Lower lobe of right lung (tissue), 2 donors: ENCODE data around the gene SCD. TPM values are rescaled to one million over a fixed set of nuclear protein-coding genes. Genes with fewer than 3 reads are reported as not detected.

Experiments used
- ATAC-seq, 2 donors: fragments of 200-7000 bp; cut with Tn5 transposase; one replicate each; pipeline ENCODE4 v1.9.1; 2020 to 2022; ENCODE audit warnings: mild to moderate bottlenecking in 2 of 2, moderate library complexity in 2 of 2
- DNase-seq: peaks from one replicate; pipeline ENCODE4 v3.0.0-alpha.2; 2020
- H3K27ac ChIP-seq: fragments of 200-600 bp; one replicate; pipeline ENCODE4 v1.8.0; 2022
- H3K27me3 ChIP-seq: fragments of 200-600 bp; one replicate; pipeline ENCODE4 v1.8.0; 2022; ENCODE audit warnings: low read depth
- H3K36me3 ChIP-seq: fragments of 200-600 bp; one replicate; pipeline ENCODE4 v1.8.0; 2022; ENCODE audit warnings: mild to moderate bottlenecking
- H3K4me1 ChIP-seq: fragments of 200-600 bp; one replicate; pipeline ENCODE4 v1.8.0; 2022
- H3K4me3 ChIP-seq: fragments of 200-600 bp; one replicate; pipeline ENCODE4 v1.8.0; 2022; ENCODE audit warnings: mild to moderate bottlenecking
- H3K9me3 ChIP-seq: fragments of 200-600 bp; one replicate; pipeline ENCODE4 v1.8.0; 2022
- intact Hi-C: fragments of 100-400 bp; cut with DNase I; formaldehyde crosslinking; loops from one replicate; pipeline ENCODE4 v1.11.0; 2022
- total RNA-seq: library from RNA; stranded (reverse); fragmentation: NEBNext Ultra II Directional; extraction: Animal tissue kit (Norgen Biotek cat#: 25700); gene quantifications from one replicate; pipeline ENCODE4 v1.2.1, GENCODE V29; 2021
- TF ChIP-seq, protein P1 (sequence below): fragments of 200-600 bp; IDR thresholded peaks from one replicate; pipeline ENCODE4 v1.8.0; 2022; ENCODE audit warnings: antibody characterized with exemption, mild to moderate bottlenecking
- donor health status: DM: no; HTN: yes; CAD: no; lungs with severe emphysema.

SCD gene
- total RNA-seq, 1 donor from 2014 or later: 327 TPM

DNA sequence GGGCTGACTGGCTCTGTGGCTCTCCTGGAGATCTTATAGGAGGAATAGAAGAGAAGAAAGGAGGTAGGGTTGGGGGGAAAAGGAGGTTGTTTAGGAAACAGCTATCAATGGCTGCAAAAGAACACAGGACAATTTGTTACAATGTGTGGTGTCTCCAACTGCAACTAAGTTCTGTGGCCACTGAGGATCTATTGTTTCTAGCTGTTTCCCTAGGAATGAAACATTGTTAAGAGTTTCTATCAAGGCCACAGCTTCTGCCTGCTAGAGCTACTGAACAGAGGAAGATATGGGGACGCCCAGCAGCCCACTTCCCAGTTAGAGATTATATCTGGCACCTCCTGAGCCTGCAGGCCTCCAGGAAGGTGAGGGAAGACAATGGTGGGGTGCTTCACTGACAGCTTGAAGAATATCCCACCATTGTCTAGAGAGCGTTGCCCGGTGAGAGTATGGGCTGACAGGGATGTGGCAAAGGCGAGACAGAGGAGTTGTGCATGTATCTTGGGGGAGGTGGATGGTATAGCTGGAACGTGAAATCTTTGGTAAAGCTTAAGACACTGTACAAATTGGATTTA, 4.0 kb downstream of the SCD start:
- Histone ChIP-seq H3K9me3 (no peaks in the 10 kb centered on the region), H3K27ac (no peak overlapping the region), H3K27me3 (peaks cover 13% of the 10 kb centered on the region), H3K36me3 (peaks cover 44% of the 10 kb centered on the region), H3K4me1 (peaks cover 5% of the 10 kb centered on the region), H3K4me3 (peak overlapping the region; percentile 76)
- TF ChIP-seq, protein P1, sequence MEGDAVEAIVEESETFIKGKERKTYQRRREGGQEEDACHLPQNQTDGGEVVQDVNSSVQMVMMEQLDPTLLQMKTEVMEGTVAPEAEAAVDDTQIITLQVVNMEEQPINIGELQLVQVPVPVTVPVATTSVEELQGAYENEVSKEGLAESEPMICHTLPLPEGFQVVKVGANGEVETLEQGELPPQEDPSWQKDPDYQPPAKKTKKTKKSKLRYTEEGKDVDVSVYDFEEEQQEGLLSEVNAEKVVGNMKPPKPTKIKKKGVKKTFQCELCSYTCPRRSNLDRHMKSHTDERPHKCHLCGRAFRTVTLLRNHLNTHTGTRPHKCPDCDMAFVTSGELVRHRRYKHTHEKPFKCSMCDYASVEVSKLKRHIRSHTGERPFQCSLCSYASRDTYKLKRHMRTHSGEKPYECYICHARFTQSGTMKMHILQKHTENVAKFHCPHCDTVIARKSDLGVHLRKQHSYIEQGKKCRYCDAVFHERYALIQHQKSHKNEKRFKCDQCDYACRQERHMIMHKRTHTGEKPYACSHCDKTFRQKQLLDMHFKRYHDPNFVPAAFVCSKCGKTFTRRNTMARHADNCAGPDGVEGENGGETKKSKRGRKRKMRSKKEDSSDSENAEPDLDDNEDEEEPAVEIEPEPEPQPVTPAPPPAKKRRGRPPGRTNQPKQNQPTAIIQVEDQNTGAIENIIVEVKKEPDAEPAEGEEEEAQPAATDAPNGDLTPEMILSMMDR: no peak
- no peak for DNase-seq
- no peak for ATAC-seq
- intact Hi-C loops: no loop called here

DNA sequence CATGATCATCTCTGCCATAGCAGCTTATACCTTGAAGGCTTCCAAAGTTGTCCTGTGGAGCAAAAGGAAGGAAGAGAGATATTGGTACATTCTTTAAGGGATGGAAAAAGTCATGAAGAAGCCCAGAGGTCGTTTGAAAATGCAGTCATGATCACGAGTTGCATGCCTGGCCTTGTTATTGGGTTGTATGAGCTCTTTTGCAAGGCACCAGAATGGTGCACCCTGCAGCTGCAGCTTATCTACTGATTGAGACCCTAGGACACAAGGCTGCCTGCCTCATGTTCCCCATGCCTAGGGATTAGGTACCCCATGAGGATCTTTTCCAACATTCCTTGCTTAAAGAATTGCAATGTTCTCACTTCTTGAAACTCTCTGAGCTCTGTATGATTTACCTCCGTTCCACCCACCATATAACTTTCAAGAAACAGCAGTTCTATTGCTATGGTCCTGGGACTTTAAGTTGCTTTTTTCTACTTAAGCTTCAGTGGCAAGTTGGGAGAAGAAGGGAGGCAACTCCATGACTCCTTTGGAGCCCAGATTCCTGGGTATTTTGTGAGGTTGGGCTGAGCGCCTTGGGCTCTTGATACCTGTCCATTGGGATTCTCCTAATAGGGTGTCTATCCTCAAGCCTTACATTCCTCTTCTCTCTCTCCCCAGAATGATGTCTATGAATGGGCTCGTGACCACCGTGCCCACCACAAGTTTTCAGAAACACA, 6.9 kb downstream of the SCD start:
- H3K4me3 ChIP-seq: no peak overlapping the region
- no peak overlapping the region for H3K27ac ChIP-seq
- H3K27me3 ChIP-seq: no peaks in the 10 kb centered on the region
- DNase-seq: no peak
- peaks cover 4% of the 10 kb centered on the region for H3K4me1 ChIP-seq
- H3K36me3 ChIP-seq: peaks cover 59% of the 10 kb centered on the region
- intact Hi-C loops: no loop called here
- no peaks in the 10 kb centered on the region for H3K9me3 ChIP-seq
- no peak for ATAC-seq
- TF ChIP-seq, protein P1: no peak

DNA sequence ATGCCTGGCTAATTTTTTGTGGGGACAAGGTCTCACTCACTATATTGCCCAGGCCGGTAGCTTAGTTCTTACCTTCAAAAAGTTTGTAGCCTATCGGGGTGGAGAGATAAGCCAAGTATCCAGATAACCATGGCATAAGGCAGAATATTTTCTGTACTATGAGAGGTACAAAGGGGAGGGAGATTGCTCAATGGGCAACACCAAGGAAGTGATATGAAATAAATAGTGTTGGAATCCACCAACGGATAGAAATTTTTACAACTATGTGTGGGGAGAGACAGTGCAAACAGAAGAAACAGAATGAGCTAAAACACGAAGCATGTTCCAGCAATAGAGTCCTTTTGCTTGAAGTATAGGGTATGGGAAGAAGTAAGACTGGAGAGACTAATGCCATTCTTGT, 8.1 kb downstream of the SCD start:
- Histone ChIP-seq H3K27me3 (no peaks in the 10 kb centered on the region), H3K4me3 (no peak overlapping the region), H3K4me1 (peaks cover 12% of the 10 kb centered on the region), H3K27ac (no peak overlapping the region), H3K9me3 (no peaks in the 10 kb centered on the region), H3K36me3 (peaks cover 59% of the 10 kb centered on the region)
- ATAC-seq (no peak), DNase-seq (no peak)
- TF ChIP-seq, protein P1: no peak
- intact Hi-C loops: no loop called here

DNA sequence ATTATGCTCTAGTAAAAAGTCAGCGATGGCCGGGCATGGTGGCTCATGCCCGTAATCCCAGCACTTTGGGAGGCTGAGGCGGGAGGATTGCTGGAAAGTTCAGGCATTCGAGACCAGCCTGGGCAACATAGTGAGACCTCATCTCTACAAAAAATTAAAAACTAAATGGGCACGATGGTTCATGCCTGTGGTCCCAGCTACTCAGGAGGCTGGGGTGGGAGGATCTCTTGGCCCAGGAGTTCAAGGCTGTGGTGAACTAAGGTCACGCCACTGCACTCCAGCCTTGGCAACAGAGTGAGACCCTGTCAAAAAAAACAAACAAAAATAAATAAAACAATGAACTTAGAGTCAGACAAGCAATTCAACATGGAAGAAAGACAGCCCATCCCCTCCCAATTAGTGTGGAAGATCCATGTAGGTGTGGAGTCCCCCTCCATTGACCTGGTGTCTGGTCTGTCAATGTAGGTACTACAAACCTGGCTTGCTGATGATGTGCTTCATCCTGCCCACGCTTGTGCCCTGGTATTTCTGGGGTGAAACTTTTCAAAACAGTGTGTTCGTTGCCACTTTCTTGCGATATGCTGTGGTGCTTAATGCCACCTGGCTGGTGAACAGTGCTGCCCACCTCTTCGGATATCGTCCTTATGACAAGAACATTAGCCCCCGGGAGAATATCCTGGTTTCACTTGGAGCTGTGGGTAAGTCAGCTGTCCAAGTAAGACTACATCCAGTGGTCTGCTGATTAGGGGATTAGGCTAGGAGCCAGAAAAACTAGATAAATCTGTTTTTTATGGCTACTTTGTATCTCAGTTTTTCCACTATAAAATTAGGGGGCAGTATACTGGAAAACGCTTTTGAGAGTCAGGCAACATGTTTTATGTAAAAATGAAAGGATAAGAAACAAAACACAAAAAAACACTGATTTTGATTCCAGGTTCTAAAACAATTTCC, 9.3 kb downstream of the SCD start:
- DNase-seq (no peak), ATAC-seq (no peak)
- Histone ChIP-seq H3K9me3 (no peaks in the 10 kb centered on the region), H3K4me1 (peaks cover 12% of the 10 kb centered on the region), H3K27ac (no peak overlapping the region), H3K4me3 (no peak overlapping the region), H3K36me3 (peaks cover 69% of the 10 kb centered on the region), H3K27me3 (no peaks in the 10 kb centered on the region)
- intact Hi-C loops: no loop called here
- TF ChIP-seq, protein P1: no peak

DNA sequence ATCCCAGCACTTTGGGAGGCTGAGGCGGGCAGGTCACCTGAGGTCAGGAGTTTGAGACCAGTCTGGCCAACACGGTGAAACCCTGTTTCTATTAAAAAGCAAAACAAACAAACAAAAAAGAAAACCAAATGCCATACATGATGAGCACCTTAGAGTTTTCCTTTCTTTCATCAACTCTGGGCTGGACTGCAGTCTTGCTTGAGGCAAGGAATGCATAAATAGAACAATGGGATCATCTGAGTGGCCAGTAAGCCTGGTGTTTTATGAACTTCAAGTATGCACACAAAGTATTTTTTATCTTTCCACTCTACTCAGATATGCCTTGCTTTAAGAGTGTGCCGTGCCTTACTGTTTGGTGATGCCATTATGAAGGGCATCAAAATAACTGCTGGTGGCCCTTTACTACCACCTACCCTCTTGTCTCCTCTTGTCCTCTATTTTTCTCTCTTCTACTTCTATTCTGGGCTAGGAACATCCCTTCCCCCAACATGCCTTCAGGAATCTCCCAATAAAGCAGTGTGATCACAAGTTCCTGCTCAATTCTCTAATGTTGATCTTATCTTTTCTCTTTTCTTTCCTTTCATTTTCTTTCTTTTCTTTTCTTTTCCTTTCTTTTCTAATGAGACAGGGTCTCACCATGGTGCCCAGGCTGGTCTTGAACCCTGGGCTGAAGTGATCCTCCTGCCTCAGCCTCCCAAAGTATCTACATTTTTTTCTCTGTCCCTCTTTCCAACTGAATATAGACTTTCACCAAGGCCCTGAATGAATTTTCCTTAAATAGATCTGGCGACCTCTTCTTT, 10.2 kb downstream of the SCD start:
- TF ChIP-seq, protein P1: no peak
- Histone ChIP-seq H3K4me3 (no peak overlapping the region), H3K4me1 (peaks cover 12% of the 10 kb centered on the region), H3K36me3 (peaks cover 65% of the 10 kb centered on the region), H3K9me3 (no peaks in the 10 kb centered on the region), H3K27me3 (no peaks in the 10 kb centered on the region), H3K27ac (no peak overlapping the region)
- ATAC-seq (no peak), DNase-seq (no peak)
- intact Hi-C loops: no loop called here
